GM18499 (cell line): ENCODE results near the gene HBEGF.
A peak's percentile ranks its signal among the peaks of the same experiment; 100 is the strongest.
"Not testable (repeated sequence)": the region's sequence is repeated elsewhere in the genome, so short reads cannot be mapped to it uniquely, and the experiment has no call there.

Source experiments
- ATAC-seq: cut with Tn5 transposase; IDR thresholded peaks from one replicate; pipeline ENCODE4 v1.9.1; 2021; ENCODE audit warnings: moderate number of reproducible peaks; ENCODE audit not compliant: insufficient read depth, unreplicated experiment

Gene HBEGF

GRCh38 chr5:140361901-140362300, 15.5 kb upstream of the HBEGF start:
- ATAC-seq = no peak

- ATAC-seq = no peak
These were observed 14.5 kb upstream of the HBEGF start for GRCh38 chr5:140360681-140361479.

DNA sequence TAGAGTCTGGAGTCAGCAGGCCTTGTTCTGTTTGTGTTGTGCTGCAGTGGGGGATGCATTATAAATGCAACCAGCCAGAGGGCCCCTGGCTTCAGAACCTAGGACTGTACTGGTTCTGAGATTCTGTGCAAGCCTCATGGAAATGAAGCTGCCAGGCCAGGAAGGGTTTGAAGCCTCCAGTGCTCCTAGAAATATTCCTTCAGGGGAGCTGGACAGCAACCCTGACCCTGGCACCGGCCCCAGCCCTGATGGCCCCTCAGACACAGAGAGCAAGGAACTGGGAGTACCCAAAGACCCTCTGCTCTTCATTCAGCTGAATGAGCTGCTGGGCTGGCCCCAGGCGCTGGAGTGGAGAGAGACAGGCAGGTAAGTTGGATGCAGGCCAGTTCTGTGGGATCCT, 13.7 kb upstream of the HBEGF start, which contains the start of gene SLC4A9:
Gene SLC4A9, plus strand, starts transcription at position 94 of the 400 bp plus-strand sequence. Its CDS starts 43 bp downstream, at position 137.
- no peak for ATAC-seq

- no peak for ATAC-seq
These were observed 12.4 kb upstream of the HBEGF start for GRCh38 chr5:140358738-140359310.

- ATAC-seq = peak; percentile 67
These were observed 11.3 kb upstream of the HBEGF start for GRCh38 chr5:140357726-140358093.

DNA sequence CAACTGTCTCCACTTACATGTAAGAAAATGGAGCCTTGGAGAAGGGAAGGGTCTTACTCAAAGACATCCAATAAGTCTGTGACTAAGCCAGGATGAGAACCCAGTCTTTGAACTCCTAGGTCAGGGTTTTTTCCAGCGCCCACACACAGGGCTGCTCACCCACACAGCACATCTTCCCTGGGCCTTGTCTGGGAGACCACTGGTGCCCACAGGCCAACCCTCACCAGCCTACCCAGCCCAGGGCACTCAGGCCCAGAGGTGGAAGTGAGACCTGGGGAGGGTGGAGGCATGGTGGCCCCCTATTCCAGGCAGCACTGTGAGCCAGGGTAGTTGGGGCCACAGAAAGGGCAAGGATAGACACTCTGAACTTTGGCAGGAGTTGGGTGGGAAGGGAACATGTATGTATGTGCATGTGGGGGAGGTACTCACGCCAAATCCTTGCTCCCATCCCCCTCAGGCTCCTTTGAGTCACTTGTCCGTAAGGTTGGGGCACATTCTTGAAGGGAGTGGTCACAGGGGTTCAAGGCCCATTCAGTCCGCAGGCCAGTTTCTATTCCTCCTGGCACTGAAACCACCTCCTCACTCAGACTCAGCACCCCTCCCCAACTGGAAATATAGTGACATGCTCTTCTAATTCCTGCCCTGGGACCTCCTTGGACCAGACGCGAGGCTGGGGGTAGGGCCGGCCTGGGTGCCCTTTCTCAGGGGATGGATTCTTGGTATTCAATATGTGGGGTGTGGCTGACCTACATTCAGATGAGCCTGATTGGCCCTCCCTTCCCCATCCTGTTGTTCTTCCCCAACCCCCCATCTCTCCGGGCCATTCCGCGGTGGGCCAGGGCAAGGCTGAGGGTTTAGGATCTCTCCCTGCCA, 10.7 kb upstream of the HBEGF start:
- no peak for ATAC-seq

DNA sequence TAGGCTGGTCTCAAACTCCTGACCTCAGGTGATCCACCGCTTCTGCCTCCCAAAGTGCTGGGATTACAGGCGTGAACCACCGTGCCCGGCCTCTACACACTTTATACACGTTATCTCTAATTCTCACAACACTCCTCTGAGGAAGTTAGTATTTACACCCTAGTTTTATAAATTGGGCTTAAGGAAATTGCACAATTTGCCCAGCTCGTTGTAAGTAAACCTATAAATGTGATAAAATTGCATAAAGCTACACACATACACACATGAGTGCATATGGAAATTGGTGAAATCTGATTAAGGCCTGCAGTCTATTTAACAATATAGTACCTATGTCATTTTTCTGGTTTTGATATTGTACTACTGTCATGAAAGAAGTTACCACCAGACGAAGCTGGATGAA, 9.1 kb upstream of the HBEGF start:
- no peak for ATAC-seq

DNA sequence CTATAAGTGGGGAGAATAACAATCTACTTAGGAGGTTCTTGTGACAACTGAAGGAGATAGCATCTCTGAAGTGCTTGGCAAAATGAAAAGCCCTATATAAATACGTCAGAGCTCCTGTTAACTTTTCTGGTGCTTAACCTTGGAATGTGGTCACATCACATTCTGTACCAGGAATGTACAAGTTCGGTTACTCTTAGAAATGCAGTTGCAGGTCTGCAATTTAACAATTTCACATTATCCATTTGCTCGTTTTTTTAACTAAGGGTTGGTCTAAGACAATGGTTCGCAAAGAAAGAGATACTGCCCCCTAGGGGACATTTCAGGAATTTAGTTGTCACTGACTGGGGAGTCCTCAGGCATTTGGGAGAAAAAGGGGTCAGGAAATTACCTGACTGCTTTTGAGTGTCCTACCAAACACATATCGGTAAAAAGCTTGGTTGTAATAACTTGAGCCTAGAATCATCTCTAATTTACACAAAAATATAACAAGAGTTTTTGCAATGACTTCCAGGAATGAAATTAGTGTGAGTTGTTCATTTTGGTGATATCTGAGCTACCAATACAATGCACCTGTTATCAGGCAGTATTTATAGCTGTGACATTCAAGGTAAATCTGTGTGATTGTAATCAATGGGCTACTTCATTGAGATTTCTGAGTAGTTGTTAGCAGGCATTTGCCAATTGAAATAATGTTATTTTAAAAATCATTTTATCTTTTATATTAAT, 5.4 kb upstream of the HBEGF start:
- ATAC-seq = peak; percentile 67

DNA sequence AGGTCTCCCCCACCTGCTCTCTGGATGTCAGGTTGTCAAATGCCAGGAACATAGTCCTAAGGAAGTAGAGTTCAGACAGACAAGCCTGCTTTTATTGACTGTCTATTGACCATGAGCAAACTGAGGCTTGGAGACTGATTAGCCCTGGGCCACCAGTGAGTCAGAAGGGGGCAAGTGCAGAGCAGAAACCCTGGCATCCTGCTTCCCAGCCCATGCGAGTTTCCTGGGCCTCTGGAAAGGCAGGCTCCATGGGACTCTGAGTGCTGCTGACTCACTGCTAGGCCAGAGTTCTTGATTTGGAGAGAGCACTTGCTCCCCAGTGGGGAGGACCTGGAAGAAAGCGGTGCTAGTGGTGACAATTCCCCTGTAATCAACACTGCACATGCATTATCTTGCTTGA, 2.8 kb upstream of the HBEGF start:
- no peak for ATAC-seq

- ATAC-seq = no peak
These were observed 1.7 kb upstream of the HBEGF start for GRCh38 chr5:140348104-140348503.

DNA sequence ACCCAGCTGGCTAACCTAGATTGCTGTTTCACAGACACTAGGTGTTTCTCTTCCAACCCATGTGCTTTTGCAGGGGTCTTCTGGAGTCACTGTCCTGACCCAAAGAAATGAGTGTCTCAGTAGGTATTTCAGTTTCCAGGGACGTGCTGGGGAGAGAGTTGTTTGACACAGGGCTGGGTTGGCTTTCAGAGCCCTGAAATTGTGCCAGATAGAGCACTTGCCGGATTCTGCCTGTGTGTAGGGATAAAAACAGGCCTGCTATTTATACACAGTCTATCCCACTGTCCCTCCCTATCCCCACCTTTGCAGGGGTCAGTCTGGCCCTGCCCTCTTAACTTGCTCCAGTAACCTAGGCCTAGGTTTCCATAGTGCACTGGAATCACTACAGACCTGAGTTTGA, 957 bp upstream of the HBEGF start:
- no peak for ATAC-seq

DNA sequence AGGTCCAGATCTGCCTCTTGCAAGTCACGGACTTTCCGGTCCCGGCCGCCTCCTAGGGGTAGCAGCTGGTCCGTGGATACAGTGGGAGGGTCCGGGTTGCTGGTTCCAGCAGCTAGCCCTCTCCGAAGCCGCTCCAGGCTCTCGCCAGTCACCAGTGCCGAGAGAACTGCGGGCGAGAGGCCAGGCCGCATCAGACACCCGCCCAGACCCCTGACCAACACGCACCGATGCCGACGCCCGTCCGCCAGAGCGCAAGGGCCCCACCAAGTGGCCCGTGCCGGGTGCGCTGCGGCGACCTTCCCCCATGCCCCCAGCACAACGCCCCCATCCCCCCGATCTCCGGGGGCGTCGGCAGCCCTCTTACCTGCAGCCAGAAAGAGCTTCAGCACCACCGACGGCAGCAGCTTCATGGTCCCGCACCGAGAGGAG, 470 bp downstream of the HBEGF start:
- ATAC-seq = peak; percentile 7

GRCh38 chr5:140344683-140345423, 1.6 kb downstream of the HBEGF start:
- no peak for ATAC-seq

- not testable (repeated sequence) for ATAC-seq
These were observed 2.6 kb downstream of the HBEGF start for GRCh38 chr5:140343849-140344248.

- no peak for ATAC-seq
These were observed 3.5 kb downstream of the HBEGF start for GRCh38 chr5:140342896-140343295.

DNA sequence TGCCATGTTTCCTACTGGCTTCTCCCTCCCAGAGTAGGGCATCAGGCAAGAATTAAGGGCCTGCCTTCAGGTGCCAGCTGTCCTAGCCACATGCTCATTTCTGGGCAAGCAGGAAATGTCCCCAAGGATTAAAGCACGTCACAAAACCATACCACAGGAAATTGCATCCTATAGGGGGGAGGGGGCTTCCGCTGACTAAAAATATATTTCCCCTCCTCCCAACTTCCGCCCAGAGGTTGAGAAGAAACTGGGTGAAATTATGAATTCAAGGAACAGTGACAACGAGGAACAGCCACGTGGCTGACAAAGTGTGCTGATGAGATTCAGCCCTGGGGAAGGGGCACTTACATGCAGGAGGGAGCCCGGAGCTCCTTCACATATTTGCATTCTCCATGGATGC, 4.1 kb downstream of the HBEGF start:
- no peak for ATAC-seq

- ATAC-seq = no peak
These were observed 4.8 kb downstream of the HBEGF start for GRCh38 chr5:140341591-140341990.

- ATAC-seq = no peak
These were observed 5.7 kb downstream of the HBEGF start for GRCh38 chr5:140340605-140341121.

DNA sequence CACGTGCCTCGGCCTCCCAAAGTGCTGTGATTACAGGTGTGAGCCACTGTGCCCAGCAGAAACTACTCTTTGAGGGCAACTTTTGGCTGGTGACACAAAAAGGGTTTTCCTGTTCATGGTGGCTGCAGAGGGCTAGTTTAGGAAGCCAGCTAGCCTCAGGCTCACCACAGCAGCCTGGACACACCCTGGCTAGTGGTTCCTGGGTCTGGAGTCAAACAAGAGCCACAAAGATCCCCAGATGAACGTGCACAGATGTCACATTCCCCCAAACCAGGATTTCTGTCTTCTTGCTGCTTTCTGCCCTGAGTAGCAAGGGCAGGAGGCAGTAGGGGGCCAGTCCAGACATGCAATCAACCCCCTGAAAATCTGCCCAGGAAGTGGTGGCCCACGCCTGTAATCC, 6.8 kb downstream of the HBEGF start:
- ATAC-seq = no peak
